Activated T-helper 2 cell treated with anti-CD3 and anti-CD28 coated beads, Interferon-gamma antibody, Interleukin-2, Interleukin-4, amounts not matched to agents 10 μg/mL and 5 μg/mL and 100 μg/mL, durations not matched to agents 14 hours and 24 hours and 36 hours (primary cell): ENCODE measurements around the gene TXNDC2. TPM values are rescaled to one million over a fixed set of nuclear protein-coding genes. Genes with fewer than 3 reads are reported as not detected.

Source experiments
- DNase-seq: peaks from one replicate; pipeline ENCODE4 v3.0.0; 2021; ENCODE audit warnings: low spot score
- H3K27ac Mint-ChIP-seq: one replicate; pipeline ENCODE4 v1.8.0; 2021; ENCODE audit warnings: mixed read lengths
- H3K27me3 Mint-ChIP-seq: one replicate; pipeline ENCODE4 v1.8.0; 2021; ENCODE audit warnings: low read depth, mixed read lengths
- H3K36me3 Mint-ChIP-seq: one replicate; pipeline ENCODE4 v1.8.0; 2021; ENCODE audit warnings: low read depth, mixed read lengths
- H3K4me1 Mint-ChIP-seq: one replicate; pipeline ENCODE4 v1.8.0; 2021; ENCODE audit warnings: low read depth, mixed read lengths
- H3K4me3 Mint-ChIP-seq: one replicate; pipeline ENCODE4 v1.8.0; 2021; ENCODE audit warnings: low read depth, mild to moderate bottlenecking, moderate library complexity, mixed read lengths
- H3K9me3 Mint-ChIP-seq: one replicate; pipeline ENCODE4 v1.8.0; 2021; ENCODE audit warnings: mixed read lengths
- intact Hi-C: fragments of 100-400 bp; cut with micrococcal nuclease; formaldehyde crosslinking; loops from one replicate; pipeline ENCODE4 v1.15.1; 2023
- total RNA-seq: library from RNA; stranded (reverse); gene quantifications from 2 replicates; pipeline ENCODE4 v1.2.3, GENCODE V29; 2022

The TXNDC2 gene
- total RNA-seq, result 0.21 and 0.39 TPM in 2 replicates

- Mint-ChIP-seq H3K4me3 (no peak within 1 kb of the TSS), H3K4me1 (peaks cover 13% of the 10 kb centered on the region), H3K27ac (peak within 1 kb of the TSS; percentile 80)
Measured at GRCh38 chr18:9885170-9886004, at the start of gene TXNDC2. Gene TXNDC2, plus strand, starts transcription at chr18:9885973. Its CDS starts 708 bp downstream, at chr18:9886681.

GRCh38 chr18:9838144-9838877 lies 47.5 kb upstream of the TXNDC2 start:
- H3K4me3 Mint-ChIP-seq, result no peak overlapping the region
- no peak overlapping the region for H3K27ac Mint-ChIP-seq
- H3K36me3 Mint-ChIP-seq, result no peaks in the 10 kb centered on the region
- DNase-seq, result no peak
- no peaks in the 10 kb centered on the region for H3K9me3 Mint-ChIP-seq
- H3K27me3 Mint-ChIP-seq, result peaks cover 26% of the 10 kb centered on the region
- H3K4me1 Mint-ChIP-seq, result no peaks in the 10 kb centered on the region
- intact Hi-C loops, result no loop called here

More at GRCh38 chr18:9885170-9886004, at the start of gene TXNDC2:
- Mint-ChIP-seq H3K9me3 (peaks cover 3% of the 10 kb centered on the region), H3K27me3 (no peaks in the 10 kb centered on the region), H3K36me3 (no peaks in the 10 kb centered on the region)
- intact Hi-C loops, result no loop called here
- no peak for DNase-seq

DNA sequence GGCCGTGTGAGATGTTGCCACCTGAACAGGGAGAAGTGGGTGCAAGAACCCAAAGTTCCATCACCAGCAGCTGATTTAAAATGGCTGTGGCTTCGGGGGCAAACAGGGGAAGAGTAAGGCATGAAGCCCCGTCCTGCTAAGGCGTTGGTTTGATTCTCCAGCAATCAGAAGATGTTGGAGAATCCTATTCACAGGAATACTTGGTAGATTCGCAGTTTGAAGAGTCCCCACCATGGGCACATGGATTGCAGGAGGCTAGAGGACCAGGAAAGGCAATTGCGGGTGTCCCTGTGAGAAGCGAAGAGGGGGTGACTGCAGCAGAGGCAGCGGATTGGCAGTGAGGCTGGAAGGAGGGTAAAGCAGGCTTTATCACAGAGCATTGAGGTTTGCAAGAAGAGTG lies 46.6 kb upstream of the TXNDC2 start:
- Mint-ChIP-seq H3K36me3 (no peaks in the 10 kb centered on the region), H3K27me3 (peaks cover 27% of the 10 kb centered on the region), H3K9me3 (no peaks in the 10 kb centered on the region), H3K4me1 (no peaks in the 10 kb centered on the region), H3K27ac (no peak overlapping the region), H3K4me3 (no peak overlapping the region)
- DNase-seq, result no peak
- intact Hi-C loops, result no loop called here

- Mint-ChIP-seq H3K9me3 (no peaks in the 10 kb centered on the region), H3K27ac (no peak overlapping the region), H3K4me1 (no peaks in the 10 kb centered on the region), H3K36me3 (no peaks in the 10 kb centered on the region), H3K27me3 (peaks cover 27% of the 10 kb centered on the region), H3K4me3 (no peak overlapping the region)
- DNase-seq, result no peak
- intact Hi-C loops, result no loop called here
Measured at GRCh38 chr18:9839853-9840252, 45.9 kb upstream of the TXNDC2 start.

- Mint-ChIP-seq H3K4me3 (no peak overlapping the region), H3K27ac (no peak overlapping the region), H3K36me3 (no peaks in the 10 kb centered on the region), H3K9me3 (no peaks in the 10 kb centered on the region), H3K4me1 (no peaks in the 10 kb centered on the region), H3K27me3 (peaks cover 18% of the 10 kb centered on the region)
- intact Hi-C loops, result no loop called here
- no peak for DNase-seq
Measured at GRCh38 chr18:9841752-9842151, 44.0 kb upstream of the TXNDC2 start.

- no peak overlapping the region for H3K27ac Mint-ChIP-seq
- H3K4me1 Mint-ChIP-seq, result no peaks in the 10 kb centered on the region
- H3K27me3 Mint-ChIP-seq, result peaks cover 21% of the 10 kb centered on the region
- DNase-seq, result no peak
- intact Hi-C loops, result no loop called here
- H3K4me3 Mint-ChIP-seq, result no peak overlapping the region
- H3K9me3 Mint-ChIP-seq, result no peaks in the 10 kb centered on the region
- no peaks in the 10 kb centered on the region for H3K36me3 Mint-ChIP-seq
Measured at GRCh38 chr18:9842448-9842847, 43.3 kb upstream of the TXNDC2 start.

DNA sequence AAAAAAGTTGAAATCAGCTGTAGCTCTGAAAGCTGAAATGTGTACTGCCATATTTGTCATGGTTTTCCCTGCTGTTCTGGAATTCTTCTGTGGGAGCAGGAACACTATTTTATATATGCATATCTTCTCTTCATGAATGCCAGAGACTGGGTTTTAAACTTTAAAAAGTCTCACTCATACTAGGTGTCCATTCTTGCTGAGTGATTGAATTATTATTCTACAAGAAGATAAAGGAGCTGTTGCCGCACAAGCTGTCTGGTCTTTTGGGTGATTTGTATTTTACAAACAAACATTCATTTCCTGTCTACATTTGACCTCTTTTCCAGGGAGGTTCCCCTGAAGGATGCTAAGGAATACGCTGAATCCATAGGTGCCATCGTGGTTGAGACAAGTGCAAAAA lies 40.5 kb upstream of the TXNDC2 start:
- Mint-ChIP-seq H3K4me3 (no peak overlapping the region), H3K27ac (no peak overlapping the region), H3K27me3 (peaks cover 37% of the 10 kb centered on the region), H3K4me1 (peaks cover 3% of the 10 kb centered on the region), H3K9me3 (no peaks in the 10 kb centered on the region), H3K36me3 (no peaks in the 10 kb centered on the region)
- DNase-seq, result no peak
- intact Hi-C loops, result no loop called here

GRCh38 chr18:9846162-9846925 lies 39.4 kb upstream of the TXNDC2 start:
- no peaks in the 10 kb centered on the region for H3K9me3 Mint-ChIP-seq
- H3K27me3 Mint-ChIP-seq, result peaks cover 40% of the 10 kb centered on the region
- no peak overlapping the region for H3K27ac Mint-ChIP-seq
- intact Hi-C loops, result no loop called here
- H3K36me3 Mint-ChIP-seq, result no peaks in the 10 kb centered on the region
- H3K4me1 Mint-ChIP-seq, result peaks cover 3% of the 10 kb centered on the region
- no peak for DNase-seq
- no peak overlapping the region for H3K4me3 Mint-ChIP-seq

DNA sequence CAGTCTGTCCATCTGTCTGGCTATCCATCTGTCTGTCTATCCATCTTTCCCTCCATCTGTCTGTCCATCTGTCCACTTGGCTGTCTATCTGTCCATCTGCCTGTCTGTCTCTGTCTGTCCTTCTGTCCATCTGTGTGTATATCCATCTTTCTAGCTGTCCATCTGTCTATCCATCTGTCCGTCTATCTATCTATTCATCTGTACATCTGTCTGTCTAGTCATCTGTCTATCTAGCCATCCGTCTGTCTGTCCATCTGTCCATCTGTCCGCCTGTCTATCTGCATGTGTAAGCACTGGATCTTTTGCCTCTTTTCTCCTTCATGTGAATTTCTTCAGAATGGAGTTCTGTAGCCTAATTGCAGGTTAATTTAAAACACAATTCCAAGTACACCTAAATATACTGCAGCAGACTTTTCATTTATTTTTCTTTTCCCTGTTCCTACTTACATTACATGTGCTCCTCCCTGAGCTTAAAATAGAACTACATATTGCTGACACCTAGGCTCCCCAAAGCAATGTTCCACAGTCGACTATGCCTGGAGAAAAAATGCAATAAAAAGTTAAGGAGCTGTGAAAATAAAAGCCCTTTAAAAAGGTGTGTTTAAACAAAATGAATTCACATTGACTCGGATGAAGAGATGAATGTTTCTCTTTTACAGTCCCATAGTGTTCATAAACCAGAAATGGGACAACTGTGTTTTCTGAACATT lies 37.4 kb upstream of the TXNDC2 start:
- Mint-ChIP-seq H3K36me3 (no peaks in the 10 kb centered on the region), H3K4me1 (peaks cover 3% of the 10 kb centered on the region), H3K27ac (no peak overlapping the region)

GRCh38 chr18:9849407-9850283 lies 36.1 kb upstream of the TXNDC2 start:
- H3K36me3 Mint-ChIP-seq, result no peaks in the 10 kb centered on the region

More for the DNA sequence above, 37.4 kb upstream of the TXNDC2 start:
- Mint-ChIP-seq H3K27me3 (peaks cover 42% of the 10 kb centered on the region), H3K9me3 (no peaks in the 10 kb centered on the region), H3K4me3 (no peak overlapping the region)
- no peak for DNase-seq
- intact Hi-C loops, result no loop called here

DNA sequence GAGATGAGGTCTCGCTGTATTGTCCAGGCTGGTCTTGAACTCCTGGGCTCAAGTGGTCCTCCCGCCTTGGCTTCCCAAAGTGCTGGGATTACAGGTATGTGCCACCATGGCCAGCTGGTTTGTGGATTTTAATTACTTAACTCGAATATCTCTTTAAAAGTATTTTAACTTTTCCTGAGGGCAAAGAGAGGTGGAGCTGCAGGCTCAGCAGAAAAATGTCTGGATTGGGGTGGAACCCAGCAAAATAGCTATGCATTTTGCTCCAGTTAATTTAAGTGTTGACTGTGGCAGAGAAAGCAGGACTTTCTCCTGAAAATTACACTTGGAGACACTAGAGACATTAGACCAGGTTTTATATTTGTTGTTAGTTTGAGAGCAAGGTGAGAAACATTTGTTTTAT lies 35.5 kb upstream of the TXNDC2 start:
- Mint-ChIP-seq H3K4me3 (no peak overlapping the region), H3K27ac (no peak overlapping the region), H3K27me3 (peaks cover 43% of the 10 kb centered on the region), H3K9me3 (no peaks in the 10 kb centered on the region), H3K4me1 (peaks cover 3% of the 10 kb centered on the region), H3K36me3 (no peaks in the 10 kb centered on the region)
- no peak for DNase-seq
- intact Hi-C loops, result loop anchor here (5.0 kb wide), 1 partner anchor 102 kb away; no protein-coding TSS in a partner anchor

More at GRCh38 chr18:9849407-9850283, 36.1 kb upstream of the TXNDC2 start:
- H3K4me1 Mint-ChIP-seq, result peaks cover 3% of the 10 kb centered on the region
- no peak for DNase-seq
- H3K4me3 Mint-ChIP-seq, result no peak overlapping the region
- no peaks in the 10 kb centered on the region for H3K9me3 Mint-ChIP-seq
- intact Hi-C loops, result loop anchor here (5.0 kb wide), 1 partner anchor 103 kb away; no protein-coding TSS in a partner anchor
- H3K27ac Mint-ChIP-seq, result no peak overlapping the region
- H3K27me3 Mint-ChIP-seq, result peaks cover 41% of the 10 kb centered on the region
